Prostate gland (tissue), 2 donors: ENCODE results near the gene GCGR. TPM values are rescaled to one million over a fixed set of nuclear protein-coding genes. Genes with fewer than 3 reads are reported as not detected.

ENCODE experiments used
- DNase-seq: peaks from one replicate; pipeline ENCODE4 v3.0.0-alpha.2; 2019; ENCODE audit warnings: low spot score
- H3K27ac ChIP-seq, 2 donors: fragments of 200-600 bp; sonication (generic); 2 replicates each; pipeline ENCODE4 v1.5.1; 2017 to 2019
- H3K27me3 ChIP-seq: fragments of 200-600 bp; sonication (generic); replicated peaks from 2 replicates; pipeline ENCODE4 v1.5.1; 2019; ENCODE audit not compliant: insufficient read depth
- H3K36me3 ChIP-seq, 2 donors: fragments of 200-600 bp; sonication (generic); 1 replicate in 1 of 2; 2 replicates in 1 of 2; pipeline versions ENCODE4 v1.5.1 to v1.8.1; 2017 to 2019
- H3K4me1 ChIP-seq: fragments of 200-600 bp; sonication (generic); replicated peaks from 2 replicates; pipeline ENCODE4 v1.5.1; 2019
- H3K4me3 ChIP-seq, 2 donors: fragments of 200-600 bp; sonication (generic); 2 replicates each; pipeline ENCODE4 v1.5.1; 2017 to 2019
- H3K9me3 ChIP-seq: fragments of 200-600 bp; sonication (generic); 2 replicates; pipeline ENCODE4 v1.5.1; 2017
- CTCF ChIP-seq, 4 experiments: fragments of 200-600 bp in 2 of 4; fragments of 450-650 bp in 2 of 4; sonication (generic) in 2 of 4; IDR thresholded peaks; 1 replicate in 3 of 4; 2 replicates in 1 of 4; pipeline ENCODE4 v1.5.1; 2016 to 2019; ENCODE audit warnings: antibody characterized with exemption in 4 of 4, mild to moderate bottlenecking in 2 of 4, moderate library complexity in 2 of 4
- POLR2A ChIP-seq: fragments of 450-650 bp; IDR thresholded peaks from one replicate; pipeline ENCODE4 v1.6.1; 2016; ENCODE audit warnings: antibody characterized with exemption, mild to moderate bottlenecking
- POLR2AphosphoS5 ChIP-seq: sonication (generic); formaldehyde crosslinking; IDR thresholded peaks from one replicate; pipeline ENCODE4 v1.6.1; 2017; ENCODE audit warnings: antibody characterized with exemption
- WGBS: methylation state at CpG from one replicate; pipeline ENCODE4 v1.1.5; 2018; 5-methylcytosine and 5-hydroxymethylcytosine counted together
- intact Hi-C: fragments of 100-400 bp; cut with DNase I; formaldehyde crosslinking; loops from one replicate; pipeline ENCODE4 v1.14.2; 2022
- total RNA-seq, 2 donors: library from RNA; depleted of rRNA; stranded (reverse); fragments of >200 nt; gene quantifications; one replicate each; pipeline ENCODE4 v1.1.0, GENCODE V29; 2016

GCGR gene
- total RNA-seq, 2 donors from 2014 or later = 0.97 TPM; not detected in 1

GRCh38 chr17:81846743-81847689, 43.1 kb downstream of the GCGR start:
- Histone ChIP-seq H3K9me3 (no peaks in the 10 kb centered on the region), H3K27me3 (no peaks in the 10 kb centered on the region), H3K4me1 (no peaks in the 10 kb centered on the region), H3K36me3 (peaks cover 34 to 43% of the 10 kb centered on the region in 2 donors), H3K27ac (no peak overlapping the region), H3K4me3 (no peak overlapping the region)
- WGBS = 88% methylated on average over 21 of the region's 24 CpGs
- intact Hi-C loops = no loop called here
- DNase-seq = no peak
- TF ChIP-seq POLR2A (no peak), CTCF (IDR thresholded peaks at IDR 0.05) (no peak), POLR2AphosphoS5 (no peak)

- Histone ChIP-seq H3K4me1 (no peaks in the 10 kb centered on the region), H3K27ac (no peak overlapping the region), H3K27me3 (no peaks in the 10 kb centered on the region), H3K4me3 (no peak overlapping the region), H3K36me3 (peaks cover 36 to 41% of the 10 kb centered on the region in 2 donors), H3K9me3 (no peaks in the 10 kb centered on the region)
- no peak for DNase-seq
- WGBS = 94% methylated on average over 12 of the region's 12 CpGs
- TF ChIP-seq POLR2A (no peak), CTCF (IDR thresholded peaks at IDR 0.05) (no peak), POLR2AphosphoS5 (no peak)
- intact Hi-C loops = no loop called here
Measured at GRCh38 chr17:81849457-81849856, 45.5 kb downstream of the GCGR start.

- no peak overlapping the region for H3K27ac ChIP-seq
- peaks cover 17 to 21% of the 10 kb centered on the region in 2 donors for H3K36me3 ChIP-seq
- H3K4me3 ChIP-seq = no peak overlapping the region
- WGBS = 90% methylated on average over 16 of the region's 16 CpGs
- H3K4me1 ChIP-seq = no peaks in the 10 kb centered on the region
- no peaks in the 10 kb centered on the region for H3K27me3 ChIP-seq
- DNase-seq = no peak
- intact Hi-C loops = no loop called here
- H3K9me3 ChIP-seq = no peaks in the 10 kb centered on the region
- no peak for TF ChIP-seq POLR2A
- no peak for TF ChIP-seq POLR2AphosphoS5
- TF ChIP-seq CTCF (IDR thresholded peaks at IDR 0.05) = no peak
Measured at GRCh38 chr17:81851423-81851822, 47.5 kb downstream of the GCGR start.

GRCh38 chr17:81852237-81852636, 48.3 kb downstream of the GCGR start:
- peaks cover 14% of the 10 kb centered on the region in 2 donors for H3K36me3 ChIP-seq
- intact Hi-C loops = no loop called here

More at GRCh38 chr17:81852237-81852636, 48.3 kb downstream of the GCGR start:
- Histone ChIP-seq H3K27me3 (no peaks in the 10 kb centered on the region), H3K9me3 (no peaks in the 10 kb centered on the region), H3K27ac (no peak overlapping the region), H3K4me3 (no peak overlapping the region), H3K4me1 (no peaks in the 10 kb centered on the region)
- TF ChIP-seq CTCF (IDR thresholded peaks at IDR 0.05) (no peak), POLR2A (no peak), POLR2AphosphoS5 (no peak)
- WGBS = 85% methylated on average over 11 of the region's 12 CpGs
- DNase-seq = no peak
